Measurements from ENCODE around the gene P2RX2.

DNA sequence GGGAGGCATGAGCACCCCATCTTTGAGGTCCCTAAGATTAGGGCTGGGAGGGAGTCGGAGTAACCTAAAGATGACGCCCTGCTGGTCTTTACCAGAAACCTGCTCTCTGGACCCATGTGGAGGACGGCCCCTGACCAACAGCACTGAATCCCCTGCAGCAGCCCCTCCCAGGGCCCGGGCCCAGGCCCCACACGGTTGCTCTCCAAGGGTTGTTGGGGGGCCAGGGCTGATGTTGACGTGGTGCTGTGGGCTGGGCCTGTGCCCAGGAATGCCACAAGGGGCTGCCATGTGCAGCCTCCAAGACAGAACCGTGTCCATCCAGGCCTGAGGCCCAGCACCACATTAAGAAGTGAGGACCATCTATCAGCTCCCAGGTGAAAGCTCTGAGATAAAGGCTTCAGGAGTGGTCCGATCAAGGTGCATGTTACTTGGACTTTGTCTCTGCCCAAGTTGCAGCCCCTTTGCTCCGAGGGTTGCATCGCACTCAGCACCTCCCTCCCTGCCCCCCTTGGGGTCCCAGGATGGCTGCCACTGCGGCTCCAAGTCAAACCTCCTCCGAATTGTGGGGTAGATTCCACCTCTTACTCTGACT, 37.8 kb upstream of the P2RX2 start:
- no peak for TF ChIP-seq SIN3A (IDR thresholded peaks at IDR 0.05; ENCODE audit: low read depth)
- no peak for TF ChIP-seq FOSL1 (IDR thresholded peaks at IDR 0.05; ENCODE audit: low read depth)
- TF ChIP-seq, protein P1, sequence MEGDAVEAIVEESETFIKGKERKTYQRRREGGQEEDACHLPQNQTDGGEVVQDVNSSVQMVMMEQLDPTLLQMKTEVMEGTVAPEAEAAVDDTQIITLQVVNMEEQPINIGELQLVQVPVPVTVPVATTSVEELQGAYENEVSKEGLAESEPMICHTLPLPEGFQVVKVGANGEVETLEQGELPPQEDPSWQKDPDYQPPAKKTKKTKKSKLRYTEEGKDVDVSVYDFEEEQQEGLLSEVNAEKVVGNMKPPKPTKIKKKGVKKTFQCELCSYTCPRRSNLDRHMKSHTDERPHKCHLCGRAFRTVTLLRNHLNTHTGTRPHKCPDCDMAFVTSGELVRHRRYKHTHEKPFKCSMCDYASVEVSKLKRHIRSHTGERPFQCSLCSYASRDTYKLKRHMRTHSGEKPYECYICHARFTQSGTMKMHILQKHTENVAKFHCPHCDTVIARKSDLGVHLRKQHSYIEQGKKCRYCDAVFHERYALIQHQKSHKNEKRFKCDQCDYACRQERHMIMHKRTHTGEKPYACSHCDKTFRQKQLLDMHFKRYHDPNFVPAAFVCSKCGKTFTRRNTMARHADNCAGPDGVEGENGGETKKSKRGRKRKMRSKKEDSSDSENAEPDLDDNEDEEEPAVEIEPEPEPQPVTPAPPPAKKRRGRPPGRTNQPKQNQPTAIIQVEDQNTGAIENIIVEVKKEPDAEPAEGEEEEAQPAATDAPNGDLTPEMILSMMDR (IDR thresholded peaks at IDR 0.05 in 2 of 3, conservative IDR thresholded peaks at IDR 0.05 in 1 of 3; ENCODE audit: borderline replicate concordance in 1 of 3, insufficient read depth in 1 of 3, low read depth in 2 of 3, low read length in 2 of 3) = no peak
- no peak for TF ChIP-seq POLR2A (IDR thresholded peaks at IDR 0.05; ENCODE audit: borderline replicate concordance, extremely low read depth, insufficient read depth, insufficient read length)
- TF ChIP-seq, protein P2, sequence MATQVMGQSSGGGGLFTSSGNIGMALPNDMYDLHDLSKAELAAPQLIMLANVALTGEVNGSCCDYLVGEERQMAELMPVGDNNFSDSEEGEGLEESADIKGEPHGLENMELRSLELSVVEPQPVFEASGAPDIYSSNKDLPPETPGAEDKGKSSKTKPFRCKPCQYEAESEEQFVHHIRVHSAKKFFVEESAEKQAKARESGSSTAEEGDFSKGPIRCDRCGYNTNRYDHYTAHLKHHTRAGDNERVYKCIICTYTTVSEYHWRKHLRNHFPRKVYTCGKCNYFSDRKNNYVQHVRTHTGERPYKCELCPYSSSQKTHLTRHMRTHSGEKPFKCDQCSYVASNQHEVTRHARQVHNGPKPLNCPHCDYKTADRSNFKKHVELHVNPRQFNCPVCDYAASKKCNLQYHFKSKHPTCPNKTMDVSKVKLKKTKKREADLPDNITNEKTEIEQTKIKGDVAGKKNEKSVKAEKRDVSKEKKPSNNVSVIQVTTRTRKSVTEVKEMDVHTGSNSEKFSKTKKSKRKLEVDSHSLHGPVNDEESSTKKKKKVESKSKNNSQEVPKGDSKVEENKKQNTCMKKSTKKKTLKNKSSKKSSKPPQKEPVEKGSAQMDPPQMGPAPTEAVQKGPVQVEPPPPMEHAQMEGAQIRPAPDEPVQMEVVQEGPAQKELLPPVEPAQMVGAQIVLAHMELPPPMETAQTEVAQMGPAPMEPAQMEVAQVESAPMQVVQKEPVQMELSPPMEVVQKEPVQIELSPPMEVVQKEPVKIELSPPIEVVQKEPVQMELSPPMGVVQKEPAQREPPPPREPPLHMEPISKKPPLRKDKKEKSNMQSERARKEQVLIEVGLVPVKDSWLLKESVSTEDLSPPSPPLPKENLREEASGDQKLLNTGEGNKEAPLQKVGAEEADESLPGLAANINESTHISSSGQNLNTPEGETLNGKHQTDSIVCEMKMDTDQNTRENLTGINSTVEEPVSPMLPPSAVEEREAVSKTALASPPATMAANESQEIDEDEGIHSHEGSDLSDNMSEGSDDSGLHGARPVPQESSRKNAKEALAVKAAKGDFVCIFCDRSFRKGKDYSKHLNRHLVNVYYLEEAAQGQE (IDR thresholded peaks at IDR 0.05; ENCODE audit: low read depth) = no peak
- TF ChIP-seq POLR2AphosphoS5 (IDR thresholded peaks at IDR 0.05; ENCODE audit: low read depth, low read length) = 0 out of 2 replicates have a peak, but pooled peaks have one; percentile 6
- TF ChIP-seq RAD21 (IDR thresholded peaks at IDR 0.05; ENCODE audit: low read depth) = no peak
- TF ChIP-seq TCF7L2 (IDR thresholded peaks at IDR 0.05; ENCODE audit: borderline replicate concordance, extremely low read depth, insufficient read depth, insufficient read length) = no peak
- TF ChIP-seq, protein P3, sequence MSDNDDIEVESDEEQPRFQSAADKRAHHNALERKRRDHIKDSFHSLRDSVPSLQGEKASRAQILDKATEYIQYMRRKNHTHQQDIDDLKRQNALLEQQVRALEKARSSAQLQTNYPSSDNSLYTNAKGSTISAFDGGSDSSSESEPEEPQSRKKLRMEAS (IDR thresholded peaks at IDR 0.05) = no peak
- TF ChIP-seq EZH2 (IDR thresholded peaks at IDR 0.05) = no peak
- TF ChIP-seq, protein P4, sequence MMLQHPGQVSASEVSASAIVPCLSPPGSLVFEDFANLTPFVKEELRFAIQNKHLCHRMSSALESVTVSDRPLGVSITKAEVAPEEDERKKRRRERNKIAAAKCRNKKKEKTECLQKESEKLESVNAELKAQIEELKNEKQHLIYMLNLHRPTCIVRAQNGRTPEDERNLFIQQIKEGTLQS (IDR thresholded peaks at IDR 0.05) = no peak
- TF ChIP-seq ZFX (IDR thresholded peaks at IDR 0.05) = no peak

Data from HCT116 (cell line).